GM18951 (cell line): ENCODE results near the gene ERGIC1.
"Not testable (repeated sequence)": the region's sequence is repeated elsewhere in the genome, so short reads cannot be mapped to it uniquely, and the experiment has no call there.

Experiments used
- POLR2A ChIP-seq: IDR thresholded peaks from 4 replicates; pipeline ENCODE4 v1.6.1; 2011; ENCODE audit warnings: mild to moderate bottlenecking; ENCODE audit not compliant: insufficient read length, insufficient read depth; ENCODE audit errors: extremely low read depth
- in situ Hi-C: fragments of 300-500 bp; cut with MboI; formaldehyde crosslinking; loops from one replicate; pipeline ENCODE4 v1.12.0; 2022; ENCODE audit warnings: low sequenced_read_pairs, mixed read lengths, inconsistent platforms; ENCODE audit not compliant: unreplicated experiment

Gene ERGIC1, protein sequence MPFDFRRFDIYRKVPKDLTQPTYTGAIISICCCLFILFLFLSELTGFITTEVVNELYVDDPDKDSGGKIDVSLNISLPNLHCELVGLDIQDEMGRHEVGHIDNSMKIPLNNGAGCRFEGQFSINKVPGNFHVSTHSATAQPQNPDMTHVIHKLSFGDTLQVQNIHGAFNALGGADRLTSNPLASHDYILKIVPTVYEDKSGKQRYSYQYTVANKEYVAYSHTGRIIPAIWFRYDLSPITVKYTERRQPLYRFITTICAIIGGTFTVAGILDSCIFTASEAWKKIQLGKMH

GRCh38 chr5:172833686-172834414 lies at the start of gene ERGIC1:
ERGIC1 (plus strand) TSS chr5:172834251; CDS start chr5:172834414, 163 bp downstream.
- TF ChIP-seq POLR2A: peak; percentile 64
- in situ Hi-C loops: no loop called here

- no peak for TF ChIP-seq POLR2A
- in situ Hi-C loops: no loop called here
These were observed 48.5 kb upstream of the ERGIC1 start for GRCh38 chr5:172785429-172786088.

DNA sequence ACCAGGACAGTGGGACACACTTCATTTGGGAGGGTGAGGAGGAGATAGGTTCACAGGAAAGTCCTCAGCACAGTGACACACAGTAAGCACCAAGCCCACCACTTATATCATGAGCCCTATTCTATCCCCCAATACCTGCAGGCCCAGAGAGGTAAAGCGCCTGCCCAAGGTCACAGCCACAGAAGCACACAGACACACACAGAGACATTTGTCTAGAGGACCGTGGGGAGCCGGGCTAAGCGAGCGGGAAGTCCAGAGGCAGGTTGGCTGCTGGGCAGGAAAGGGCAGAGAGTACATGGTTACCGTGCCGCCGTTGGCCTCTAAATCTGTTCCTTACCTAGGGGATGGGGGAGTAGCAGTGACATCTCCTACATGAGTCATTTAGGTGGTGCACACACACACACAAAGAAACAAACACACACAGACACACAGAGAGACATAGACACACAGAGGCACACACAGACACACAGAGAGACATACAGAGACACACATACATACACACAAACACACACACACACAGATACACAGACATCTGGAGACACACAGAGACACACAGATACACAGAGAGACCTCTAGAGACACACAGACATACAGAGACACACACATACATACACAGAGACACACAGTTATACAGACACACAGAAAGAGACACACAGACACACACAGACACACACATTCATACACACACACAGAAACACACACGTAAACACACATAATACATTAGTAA lies 47.2 kb upstream of the ERGIC1 start:
- no peak for TF ChIP-seq POLR2A
- in situ Hi-C loops: no loop called here

DNA sequence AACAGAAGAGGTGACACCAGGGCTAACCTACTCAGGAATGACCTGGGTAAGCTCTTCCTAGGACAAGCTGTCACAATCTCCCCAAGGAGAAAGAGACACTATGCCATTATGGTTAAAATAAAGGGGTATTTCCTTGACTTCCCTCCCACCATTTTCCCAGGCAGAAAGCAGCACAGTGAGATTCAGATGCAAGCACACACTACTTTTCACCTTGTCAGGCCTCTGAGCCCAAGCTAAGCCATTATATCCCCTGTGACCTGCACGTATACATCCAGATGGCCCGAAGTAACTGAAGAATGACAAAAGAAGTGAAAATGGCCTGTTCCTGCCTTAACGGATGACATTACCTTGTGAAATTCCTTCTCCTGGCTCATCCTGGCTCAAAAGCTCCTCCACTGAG lies 46.5 kb upstream of the ERGIC1 start:
- in situ Hi-C loops: not testable (repeated sequence)

- TF ChIP-seq POLR2A: no peak
- in situ Hi-C loops: no loop called here
These were observed 45.0 kb upstream of the ERGIC1 start for GRCh38 chr5:172788771-172789686.

DNA sequence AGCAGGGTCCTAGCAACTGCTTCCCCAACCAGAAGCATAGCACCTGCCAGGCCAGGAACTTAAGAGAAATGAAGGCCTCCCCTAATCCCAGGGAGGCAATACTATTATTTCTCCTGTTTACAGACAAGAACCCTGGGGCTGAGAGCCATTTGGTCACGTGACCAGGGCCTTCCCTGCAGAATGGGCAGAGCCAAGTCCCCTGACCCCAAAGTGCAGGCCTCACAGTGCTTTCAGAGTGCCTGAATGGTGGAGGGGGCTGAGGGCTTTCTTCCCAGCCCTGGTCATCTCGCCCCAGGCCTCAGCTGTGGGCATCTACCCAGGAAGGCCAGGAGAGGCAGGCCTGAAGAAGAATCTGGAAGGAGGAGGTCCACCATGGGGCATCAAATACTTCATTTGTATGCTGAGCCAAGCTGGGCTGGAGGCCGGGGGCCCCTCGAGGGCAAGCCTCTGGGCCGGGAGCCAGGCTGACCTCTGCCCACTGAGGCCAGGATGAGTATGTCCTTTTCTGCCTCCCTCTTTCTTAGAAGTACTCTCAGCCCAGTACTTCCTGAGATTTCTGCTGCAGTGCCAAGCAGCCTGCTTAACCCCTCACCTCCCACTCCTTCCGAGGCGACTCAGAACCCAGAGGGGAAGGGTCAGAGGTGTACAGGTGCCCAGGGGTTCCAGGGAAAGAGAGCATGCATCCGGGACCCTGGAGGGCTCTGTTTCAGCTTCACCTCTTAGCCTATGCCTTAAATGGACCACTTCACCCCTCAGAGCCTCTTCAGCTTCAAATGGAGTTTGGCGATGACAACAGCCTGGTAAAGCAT lies 44.2 kb upstream of the ERGIC1 start:
- in situ Hi-C loops: no loop called here
- TF ChIP-seq POLR2A: no peak

- no peak for TF ChIP-seq POLR2A
- in situ Hi-C loops: no loop called here
These were observed 43.6 kb upstream of the ERGIC1 start for GRCh38 chr5:172790496-172790889.

DNA sequence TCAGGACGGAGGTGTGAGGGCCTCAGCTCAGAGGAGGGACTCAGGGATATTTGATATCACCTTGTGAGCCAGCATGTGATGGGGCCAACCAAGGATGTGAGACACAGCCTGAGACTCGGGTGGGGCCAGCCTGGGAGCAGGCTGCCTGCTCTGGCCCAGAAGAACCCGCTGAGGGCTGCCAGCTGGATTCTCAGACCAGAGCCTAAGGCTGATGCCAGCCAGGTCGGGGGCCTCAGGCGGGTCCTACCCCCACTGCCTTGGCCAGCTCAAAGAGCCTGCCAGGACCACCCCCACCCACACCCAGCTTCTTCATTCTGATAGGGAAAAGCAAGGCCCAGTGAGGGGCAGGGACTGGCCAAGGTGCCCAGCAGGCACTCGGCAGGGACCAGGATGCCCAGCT lies 42.8 kb upstream of the ERGIC1 start:
- no peak for TF ChIP-seq POLR2A

GRCh38 chr5:172791726-172792445 lies 42.2 kb upstream of the ERGIC1 start:
- in situ Hi-C loops: no loop called here
- no peak for TF ChIP-seq POLR2A

More for the DNA sequence above, 42.8 kb upstream of the ERGIC1 start:
- in situ Hi-C loops: no loop called here

DNA sequence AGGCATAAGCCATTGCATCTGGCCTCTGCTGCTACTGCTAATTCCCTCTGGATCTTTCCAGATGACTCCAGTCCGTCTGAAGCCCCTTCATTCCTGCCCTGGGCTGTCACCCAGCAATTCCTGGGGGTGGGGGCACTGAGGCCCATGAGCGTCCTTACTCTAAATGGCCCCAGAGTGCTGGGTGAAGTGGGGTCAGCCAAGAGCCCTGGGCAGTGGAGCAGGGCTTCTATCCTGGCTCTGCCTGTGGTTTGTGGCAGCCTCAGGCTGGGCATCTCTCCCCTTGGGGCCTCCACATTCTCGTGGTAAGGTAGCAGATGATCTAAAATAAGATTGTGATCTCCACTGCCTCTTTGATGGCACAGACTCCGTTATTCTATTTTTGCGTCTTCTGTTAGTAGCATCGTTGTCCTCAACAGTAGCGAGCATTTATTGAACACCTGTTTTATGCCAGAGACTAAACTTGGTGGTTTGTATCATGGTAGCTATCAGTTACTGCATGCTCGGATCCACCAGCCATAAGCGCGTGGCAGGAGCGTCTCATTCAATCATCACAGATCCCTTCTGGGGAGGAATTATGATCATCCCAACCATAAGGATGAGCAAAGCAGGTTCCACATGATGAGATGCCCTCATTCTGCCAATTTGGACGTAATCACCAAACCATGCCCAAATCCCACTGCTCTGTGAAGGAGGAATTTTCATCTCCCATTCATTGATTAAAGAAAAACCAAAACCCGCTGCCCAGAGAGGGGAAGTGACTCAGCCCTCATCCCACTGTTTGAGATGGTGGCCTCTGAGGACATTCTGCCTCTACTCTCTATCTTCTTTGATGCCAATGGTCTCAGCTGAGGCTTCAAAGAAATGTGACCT lies 41.1 kb upstream of the ERGIC1 start:
- in situ Hi-C loops: no loop called here

More for the DNA sequence above, 41.1 kb upstream of the ERGIC1 start:
- TF ChIP-seq POLR2A: no peak
